MM.1S (cell line): ENCODE results near the gene CD84.

Experiments used
- DNase-seq: peaks from one replicate; pipeline ENCODE4 v3.0.0-alpha.2; 2015
- H2AFZ ChIP-seq: fragments of 300-600 bp; sonication (generic); 2 replicates; pipeline ENCODE4 v1.6.0; 2016; ENCODE audit warnings: antibody characterized with exemption, low read length
- H3F3A ChIP-seq: fragments of 300-600 bp; sonication (generic); 2 replicates; pipeline ENCODE4 v1.6.1; 2016; ENCODE audit warnings: mild to moderate bottlenecking, antibody characterized with exemption, low read length, moderate library complexity, mixed read lengths; ENCODE audit not compliant: insufficient read depth
- H3K27ac ChIP-seq: fragments of 300-600 bp; sonication (generic); 2 replicates; pipeline ENCODE4 v1.5.1; 2016; ENCODE audit warnings: mild to moderate bottlenecking, low read length
- H3K27me3 ChIP-seq: fragments of 300-600 bp; sonication (generic); replicated peaks from 2 replicates; pipeline ENCODE4 v1.6.0; 2016; ENCODE audit warnings: low read length; ENCODE audit not compliant: insufficient read depth
- H3K36me3 ChIP-seq: fragments of 300-600 bp; sonication (generic); replicated peaks from 2 replicates; pipeline ENCODE4 v1.6.1; 2016; ENCODE audit warnings: mild to moderate bottlenecking, low read length, mixed read lengths; ENCODE audit not compliant: insufficient read depth
- H3K4me1 ChIP-seq: fragments of 300-600 bp; sonication (generic); 2 replicates; pipeline ENCODE4 v1.6.1; 2016; ENCODE audit warnings: low read length, mixed read lengths
- H3K4me2 ChIP-seq: fragments of 300-600 bp; sonication (generic); 2 replicates; pipeline ENCODE4 v1.6.0; 2016; ENCODE audit warnings: low read depth, low read length
- H3K4me3 ChIP-seq: fragments of 300-600 bp; sonication (generic); 2 replicates; pipeline ENCODE4 v1.5.1; 2016; ENCODE audit warnings: low read length, mixed read lengths
- H3K79me2 ChIP-seq: fragments of 300-600 bp; sonication (generic); 2 replicates; pipeline ENCODE4 v1.6.1; 2016; ENCODE audit warnings: mixed run types, low read length, mixed read lengths
- H3K9ac ChIP-seq: fragments of 300-600 bp; sonication (generic); 2 replicates; pipeline ENCODE4 v1.6.1; 2016; ENCODE audit warnings: low read length, mixed read lengths
- H3K9me2 ChIP-seq: fragments of 300-600 bp; sonication (generic); replicated peaks from 2 replicates; pipeline ENCODE4 v1.6.1; 2016; ENCODE audit warnings: mild to moderate bottlenecking, low read length, mixed read lengths; ENCODE audit not compliant: insufficient read depth
- H3K9me3 ChIP-seq: fragments of 300-600 bp; sonication (generic); replicated peaks from 2 replicates; pipeline ENCODE4 v1.6.1; 2016; ENCODE audit warnings: mild to moderate bottlenecking, low read length, mixed read lengths; ENCODE audit not compliant: insufficient read depth
- H4K20me1 ChIP-seq: fragments of 300-600 bp; sonication (generic); 2 replicates; pipeline ENCODE4 v1.6.1; 2016; ENCODE audit warnings: mild to moderate bottlenecking, low read length, moderate library complexity, mixed read lengths; ENCODE audit not compliant: insufficient read depth
- CTCF ChIP-seq: fragments of 300-600 bp; sonication (generic); IDR thresholded peaks from 2 replicates; pipeline ENCODE4 v1.5.1; 2016; ENCODE audit warnings: antibody characterized with exemption, low read length, mixed read lengths
- EZH2 ChIP-seq: fragments of 300-600 bp; sonication (generic); optimal IDR thresholded peaks from 2 replicates; pipeline ENCODE3; 2017; ENCODE audit warnings: low read depth, mild to moderate bottlenecking, antibody characterized with exemption, low read length, mixed read lengths
- EZH2phosphoT487 ChIP-seq: fragments of 300-600 bp; sonication (generic); IDR thresholded peaks from 2 replicates; pipeline ENCODE4 v1.6.1; 2018; ENCODE audit warnings: antibody characterized with exemption, low read length

CD84 gene

GRCh38 chr1:160607011-160607671 lies 27.8 kb upstream of the CD84 start:
- no peaks in the 10 kb centered on the region for H3K79me2 ChIP-seq
- no peaks in the 10 kb centered on the region for H3K36me3 ChIP-seq
- H3K4me3 ChIP-seq: no peak overlapping the region
- H3K4me1 ChIP-seq: peaks cover 13% of the 10 kb centered on the region
- no peak overlapping the region for H2AFZ ChIP-seq
- H3F3A ChIP-seq: no peaks in the 10 kb centered on the region
- H3K4me2 ChIP-seq: no peak overlapping the region
- H3K9me2 ChIP-seq: no peaks in the 10 kb centered on the region
- no peak overlapping the region for H3K27ac ChIP-seq
- no peaks in the 10 kb centered on the region for H4K20me1 ChIP-seq
- H3K9ac ChIP-seq: no peak overlapping the region
- DNase-seq: peak; percentile 93
- H3K9me3 ChIP-seq: no peaks in the 10 kb centered on the region
- no peaks in the 10 kb centered on the region for H3K27me3 ChIP-seq
- TF ChIP-seq CTCF: peak; percentile 95
- TF ChIP-seq EZH2phosphoT487: no peak
- TF ChIP-seq EZH2: no peak

GRCh38 chr1:160606611-160607010 lies 27.3 kb upstream of the CD84 start:
- H3K4me3 ChIP-seq: no peak overlapping the region
- peaks cover 13% of the 10 kb centered on the region for H3K4me1 ChIP-seq
- H3K27ac ChIP-seq: no peak overlapping the region
- TF ChIP-seq CTCF (no peak), EZH2phosphoT487 (no peak), EZH2 (no peak)
- H2AFZ ChIP-seq: no peak overlapping the region
- no peaks in the 10 kb centered on the region for H3K9me3 ChIP-seq
- no peaks in the 10 kb centered on the region for H3K36me3 ChIP-seq
- DNase-seq: no peak
- no peak overlapping the region for H3K4me2 ChIP-seq
- no peaks in the 10 kb centered on the region for H3K9me2 ChIP-seq
- no peaks in the 10 kb centered on the region for H3F3A ChIP-seq
- no peaks in the 10 kb centered on the region for H4K20me1 ChIP-seq
- no peak overlapping the region for H3K9ac ChIP-seq
- H3K79me2 ChIP-seq: no peaks in the 10 kb centered on the region
- H3K27me3 ChIP-seq: no peaks in the 10 kb centered on the region

- TF ChIP-seq EZH2phosphoT487: no peak
- TF ChIP-seq CTCF: no peak
- TF ChIP-seq EZH2: no peak
- DNase-seq: no peak
- no peaks in the 10 kb centered on the region for H3K27me3 ChIP-seq
- no peak overlapping the region for H3K4me2 ChIP-seq
- H3K79me2 ChIP-seq: no peaks in the 10 kb centered on the region
- no peaks in the 10 kb centered on the region for H3K36me3 ChIP-seq
- no peak overlapping the region for H3K9ac ChIP-seq
- H3K9me3 ChIP-seq: no peaks in the 10 kb centered on the region
- H3K27ac ChIP-seq: no peak overlapping the region
- peaks cover 13% of the 10 kb centered on the region for H3K4me1 ChIP-seq
- H4K20me1 ChIP-seq: no peaks in the 10 kb centered on the region
- H3K4me3 ChIP-seq: no peak overlapping the region
- no peaks in the 10 kb centered on the region for H3F3A ChIP-seq
- no peaks in the 10 kb centered on the region for H3K9me2 ChIP-seq
- H2AFZ ChIP-seq: no peak overlapping the region
Measured at GRCh38 chr1:160605792-160606479, 26.6 kb upstream of the CD84 start.
